HL-60/S4 treated with retinoic acid at 250 ng/mL for 4 days and 3 days (cell line): ENCODE data around the gene CD6.
"Not testable (repeated sequence)": the region's sequence is repeated elsewhere in the genome, so short reads cannot be mapped to it uniquely, and the experiment has no call there.

Experiments used
- in situ Hi-C: fragments of 300-500 bp; cut with MboI; formaldehyde crosslinking; loops from 2 replicates; pipeline ENCODE4 v1.7.0; 2022; ENCODE audit warnings: low sequenced_read_pairs

Gene CD6

DNA sequence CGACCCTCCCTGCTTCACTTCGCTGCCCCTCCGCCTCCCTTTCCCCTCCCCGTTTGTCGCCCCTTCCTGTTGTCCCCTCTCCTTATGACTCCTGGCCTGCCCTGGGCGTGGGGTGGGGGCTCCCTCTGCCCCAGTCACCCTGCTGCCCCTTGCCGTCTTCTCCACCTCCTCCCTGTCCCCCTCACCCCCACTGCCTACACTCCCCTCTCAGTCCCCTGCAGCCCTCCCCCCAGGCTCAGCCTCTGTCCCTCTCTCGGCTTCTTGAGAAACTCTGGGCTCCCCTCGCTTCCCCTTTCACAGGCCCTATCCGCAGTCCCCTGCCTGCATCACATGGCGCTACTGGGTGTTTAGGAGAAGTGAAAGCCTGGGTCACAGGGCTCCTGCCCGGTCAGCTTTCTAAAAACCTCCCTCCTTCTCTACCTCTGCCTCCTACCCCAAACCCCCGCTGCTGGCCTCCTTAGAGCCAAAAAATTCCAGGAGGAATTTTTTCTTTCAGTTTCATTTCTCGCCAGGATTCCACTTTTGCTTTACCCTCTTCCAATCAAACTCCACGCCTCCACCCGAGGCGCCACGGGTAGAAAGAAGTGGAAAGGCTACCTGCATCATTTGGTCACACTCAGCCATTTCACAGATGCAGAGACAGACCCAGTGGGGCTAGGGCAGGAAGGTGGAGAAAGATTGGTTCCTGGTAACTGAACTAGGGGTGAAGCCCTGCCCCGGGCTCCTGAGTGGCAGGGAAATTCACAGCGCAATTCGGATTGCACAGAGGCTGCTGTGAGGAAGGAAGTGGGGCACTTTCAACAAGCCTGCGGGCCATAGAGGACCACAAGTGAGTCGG lies 19.4 kb upstream of the CD6 start, which contains the start of gene SLC15A3:
Gene SLC15A3 (minus strand): TSS at position 273 of the 838 bp plus-strand sequence. CDS start 625 bp downstream, outside the sequence.
- in situ Hi-C loops: no loop called here

DNA sequence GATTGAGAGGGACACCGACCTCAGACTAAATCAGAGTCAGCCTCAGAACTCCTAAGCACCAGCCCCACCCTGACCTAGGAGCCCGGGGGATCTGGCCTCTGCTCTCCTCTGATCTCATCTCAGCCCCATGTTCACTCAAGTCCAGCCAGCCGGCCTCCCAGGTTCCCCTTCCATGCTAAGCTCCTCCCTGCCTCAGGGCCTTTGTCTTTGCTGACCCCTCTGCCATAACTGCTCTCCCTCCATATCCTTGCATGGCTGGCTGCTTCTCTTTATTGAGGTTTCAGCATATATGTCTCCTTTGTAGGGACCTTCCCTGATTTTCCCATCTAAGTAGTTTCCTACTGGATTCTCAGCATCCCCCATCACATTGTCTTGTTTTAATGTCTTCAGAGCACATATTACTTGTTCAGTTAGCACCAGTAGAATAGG lies 18.7 kb upstream of the CD6 start:
- in situ Hi-C loops: no loop called here

DNA sequence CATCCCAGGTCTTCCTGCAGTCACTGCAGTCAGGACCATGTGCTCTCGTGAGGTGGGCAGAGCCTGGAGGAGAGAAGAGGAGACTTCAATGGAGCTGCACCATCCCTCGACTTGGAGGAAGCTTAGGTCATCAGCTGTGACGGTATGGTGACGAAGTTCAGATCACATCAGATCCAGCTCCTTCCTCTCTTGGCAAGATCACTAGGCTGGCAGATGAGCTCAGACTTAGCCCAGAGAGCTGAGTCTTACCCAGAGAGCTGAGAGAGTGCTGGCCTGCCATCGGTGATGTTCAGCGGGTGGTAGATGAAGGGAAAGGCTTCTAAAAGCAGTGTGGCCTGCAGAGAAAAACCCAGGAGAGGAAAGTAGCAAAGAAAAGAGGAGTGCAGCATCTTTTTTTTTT lies 17.7 kb upstream of the CD6 start:
- in situ Hi-C loops: no loop called here

DNA sequence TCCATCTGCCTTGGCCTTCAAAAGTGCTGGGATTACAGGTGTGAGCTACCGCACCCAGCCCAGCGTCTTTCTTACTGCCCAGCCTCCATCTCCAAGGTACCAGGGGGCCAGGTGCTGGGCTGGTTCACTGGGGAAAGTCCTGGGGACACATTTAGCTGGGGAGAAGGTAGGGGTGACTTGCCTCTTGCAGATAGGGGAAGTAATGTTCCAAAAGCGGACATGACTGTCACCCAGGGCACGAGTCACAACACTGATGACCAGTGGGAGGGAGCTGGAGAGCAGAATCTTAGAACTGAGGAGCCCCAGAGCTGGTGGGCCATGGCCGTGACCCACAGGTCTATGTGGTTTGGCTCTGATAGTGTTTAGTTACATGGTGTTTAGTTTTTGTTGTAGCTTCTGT lies 17.1 kb upstream of the CD6 start:
- in situ Hi-C loops: no loop called here

DNA sequence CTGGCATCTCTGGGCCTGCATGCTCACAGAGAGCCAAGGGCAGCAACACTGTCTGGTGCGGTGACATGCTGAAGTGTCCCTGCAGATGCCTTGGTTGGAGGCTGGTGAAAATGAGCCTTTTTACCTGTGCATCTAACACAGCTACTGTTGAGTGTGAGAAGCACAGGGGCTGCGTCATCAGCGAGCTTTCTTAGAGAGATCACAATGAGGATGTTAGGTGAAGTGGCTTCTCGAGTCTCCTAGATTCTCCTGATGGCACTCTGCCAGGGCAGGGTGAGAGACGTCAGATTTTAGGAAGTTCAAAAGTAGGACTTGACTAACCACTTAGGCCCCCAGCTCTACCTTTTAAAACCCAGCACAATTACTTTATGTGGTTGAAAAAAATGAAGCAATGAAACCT lies 15.9 kb upstream of the CD6 start:
- in situ Hi-C loops: no loop called here

DNA sequence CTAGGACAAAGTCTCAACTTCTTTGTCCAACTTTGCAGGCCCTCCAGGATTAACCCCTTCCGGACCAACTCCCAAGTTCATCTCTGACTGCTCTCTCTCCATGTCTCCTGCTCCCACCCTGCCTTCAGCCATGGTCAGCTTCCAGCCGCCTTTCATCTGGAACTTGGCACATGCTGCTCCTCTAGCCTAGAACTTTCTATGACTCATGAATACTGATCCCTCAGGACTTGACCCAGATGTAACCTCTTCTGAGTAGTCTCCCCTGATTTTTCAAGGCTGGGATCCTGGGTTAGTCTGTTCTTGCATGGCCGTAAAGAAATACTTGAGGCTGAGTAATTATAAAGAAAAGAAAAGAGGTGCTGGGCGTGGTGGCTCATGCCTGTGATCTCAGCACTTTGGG lies 14.3 kb upstream of the CD6 start:
- in situ Hi-C loops: no loop called here

DNA sequence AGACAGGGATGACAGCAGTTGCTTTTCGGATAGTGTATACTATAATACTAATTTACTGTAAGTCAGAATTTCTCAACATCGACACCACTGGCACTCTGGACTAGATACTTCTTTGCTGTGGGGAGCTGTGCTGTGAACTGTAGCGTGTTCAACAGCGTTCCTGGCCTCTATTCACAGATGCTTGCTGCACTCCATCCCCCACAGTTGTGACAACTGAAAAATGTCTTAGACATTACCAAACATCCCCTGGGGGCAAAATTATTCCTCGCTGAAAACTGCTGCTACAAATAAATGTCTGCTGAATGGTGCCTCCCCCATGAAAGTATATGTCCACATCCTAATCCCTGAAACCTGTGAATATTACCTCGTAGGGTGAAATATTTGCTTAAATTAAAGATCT lies 12.0 kb upstream of the CD6 start:
- in situ Hi-C loops: no loop called here

DNA sequence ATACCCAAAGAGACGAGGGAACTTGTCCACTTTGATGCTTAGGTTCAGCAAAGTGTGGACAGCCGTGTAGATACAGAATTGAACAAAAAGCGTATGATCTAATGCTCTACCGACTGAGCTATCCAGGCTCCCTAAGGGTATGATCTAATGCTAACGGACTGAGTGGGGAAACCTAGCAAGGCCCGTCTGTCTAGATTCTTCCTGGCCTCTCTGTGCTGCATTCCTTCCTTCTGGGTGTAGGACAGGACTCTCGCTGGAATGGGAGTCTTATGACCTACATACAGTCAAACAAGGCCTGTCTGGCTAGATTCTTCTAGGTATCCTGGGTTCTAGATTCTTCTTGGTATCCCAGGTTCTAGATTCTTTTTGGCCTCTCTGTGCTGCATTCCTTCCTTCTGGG lies 11.1 kb upstream of the CD6 start:
- in situ Hi-C loops: no loop called here

DNA sequence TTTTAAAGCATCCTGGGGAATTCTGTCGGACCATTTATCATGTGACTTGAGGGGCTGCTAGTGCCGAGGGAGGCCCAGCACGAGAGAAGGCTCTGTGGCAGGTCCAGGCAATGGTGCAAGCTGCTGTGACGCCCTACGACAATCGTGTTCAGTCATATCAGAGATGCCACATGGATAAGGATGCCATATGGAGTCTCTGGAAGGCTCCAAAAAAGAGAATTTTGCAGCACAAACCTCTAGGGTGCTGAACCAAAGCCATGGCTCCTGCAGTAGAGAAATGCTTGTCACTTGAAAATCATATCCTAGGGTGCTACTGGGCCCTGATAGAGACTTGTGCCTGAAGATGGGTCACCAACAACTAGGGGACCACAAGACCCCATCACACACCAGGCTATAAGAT lies 6.7 kb upstream of the CD6 start:
- in situ Hi-C loops: no loop called here

DNA sequence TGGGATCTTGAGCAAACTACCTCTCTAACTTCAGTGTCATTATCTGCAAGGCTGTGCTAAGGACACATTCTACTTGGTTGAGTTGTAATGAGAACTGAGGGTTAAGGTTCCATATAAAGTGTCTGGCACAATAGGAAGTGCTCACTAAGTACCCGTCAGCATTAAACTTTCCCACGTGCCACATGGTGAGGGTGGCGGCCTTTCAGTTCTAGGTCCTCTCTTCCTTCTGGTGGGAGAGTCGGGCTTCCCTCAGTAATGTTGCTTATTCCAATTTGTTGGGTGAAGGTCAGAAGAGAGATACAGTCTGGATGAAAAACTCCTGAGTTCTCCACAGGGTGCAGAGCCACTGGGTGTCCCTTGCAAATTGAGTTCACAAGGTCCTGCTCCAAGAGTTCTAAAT lies 4.6 kb upstream of the CD6 start:
- in situ Hi-C loops: no loop called here

DNA sequence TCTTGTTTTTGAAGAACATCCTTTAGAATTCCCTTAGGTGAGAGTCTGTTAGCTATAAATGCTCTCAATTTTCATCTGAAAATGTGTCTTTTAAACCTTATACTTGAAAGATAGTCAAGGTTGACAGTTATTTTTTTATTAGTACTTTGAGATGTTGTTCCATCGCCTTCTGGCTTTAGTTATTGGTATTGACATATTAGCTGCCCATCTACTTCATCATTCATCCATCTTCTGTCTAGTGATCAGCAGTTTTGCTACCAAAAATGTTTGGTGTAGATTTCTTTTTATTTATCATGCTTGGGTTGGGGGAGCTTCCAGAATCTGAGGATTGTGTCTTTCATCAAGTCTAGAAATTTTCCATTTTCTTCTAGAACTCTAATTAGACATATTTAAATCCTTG lies 3.3 kb upstream of the CD6 start:
- in situ Hi-C loops: no loop called here

DNA sequence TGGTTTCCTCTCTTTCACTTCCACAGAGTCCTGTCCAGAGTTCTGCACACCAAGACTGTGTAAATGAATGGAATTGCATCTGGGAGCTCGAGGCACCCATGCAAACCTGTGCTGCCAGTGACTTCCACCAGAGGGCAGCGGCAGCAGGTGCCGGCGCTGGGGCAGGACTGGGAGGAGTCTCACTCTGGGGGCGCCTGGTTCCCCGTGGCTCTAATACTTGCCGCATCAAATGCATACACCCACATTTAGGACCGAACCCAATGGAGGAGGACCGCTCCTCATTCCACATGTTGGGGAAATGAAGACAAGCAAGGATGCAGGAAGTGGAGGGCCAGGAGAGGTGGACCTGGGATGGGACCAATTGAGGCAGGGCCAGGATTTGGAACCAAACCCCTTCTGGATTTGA lies 1.1 kb upstream of the CD6 start:
- in situ Hi-C loops: no loop called here

DNA sequence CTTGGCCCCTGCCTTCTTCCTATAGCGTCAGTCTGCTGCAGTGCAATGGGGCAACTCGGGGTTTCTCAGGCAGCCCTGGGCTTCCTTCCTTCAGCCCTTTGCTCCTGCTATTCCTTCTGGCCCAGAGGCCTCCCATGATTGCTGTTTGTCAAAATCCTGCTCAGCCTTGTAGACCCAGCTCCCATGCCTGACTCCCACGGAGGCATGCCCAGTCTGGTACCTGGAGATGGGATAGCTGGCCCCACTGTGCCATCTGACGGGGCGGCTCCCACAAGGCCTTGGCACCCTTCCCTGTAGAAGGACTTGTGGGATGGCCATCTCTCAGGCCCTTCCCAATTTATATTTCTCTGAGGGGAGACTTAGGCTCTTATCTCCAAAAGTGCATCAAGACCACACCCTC lies 590 bp upstream of the CD6 start:
- in situ Hi-C loops: no loop called here

DNA sequence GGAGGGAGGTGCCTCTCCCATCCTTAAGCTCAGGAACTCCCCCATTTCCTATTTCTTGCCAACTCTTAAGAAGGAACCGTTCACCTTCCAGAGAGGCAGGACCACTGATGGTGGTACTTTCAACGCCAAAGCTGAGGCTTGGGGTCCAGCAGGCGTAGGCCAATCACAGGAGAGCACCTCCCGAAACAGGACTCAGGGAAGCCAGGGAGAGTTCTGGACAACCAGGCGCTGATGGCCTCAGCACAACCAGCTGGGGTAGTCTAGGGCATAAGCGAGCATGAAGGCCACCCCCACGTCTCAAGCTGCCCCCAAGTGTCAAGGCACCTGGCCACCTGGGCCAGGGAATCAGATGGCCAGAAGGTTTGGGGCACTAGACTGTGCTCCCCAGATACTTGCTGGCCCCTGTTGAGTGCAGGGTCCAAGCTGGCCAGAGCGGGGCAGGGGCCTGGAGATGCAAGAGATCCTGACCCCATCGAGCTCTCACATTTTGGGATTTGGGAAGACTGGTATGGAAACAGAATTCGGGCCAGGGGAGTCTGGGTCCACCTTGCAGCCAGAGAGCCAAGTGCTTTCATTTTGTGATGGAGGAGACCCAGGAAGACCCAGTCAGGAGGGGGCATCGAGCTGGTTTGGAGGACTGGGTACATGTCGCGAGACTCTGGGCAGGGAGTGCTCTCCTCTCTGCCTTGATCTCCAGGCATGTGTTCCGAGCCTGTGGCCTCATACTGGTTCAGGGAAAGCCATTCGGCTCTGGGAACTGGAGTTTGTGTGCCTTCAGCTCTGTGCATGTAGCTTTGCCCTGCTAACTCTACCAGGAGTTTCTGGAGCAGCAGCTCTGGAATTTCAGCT lies 926 bp downstream of the CD6 start:
- in situ Hi-C loops: no loop called here

DNA sequence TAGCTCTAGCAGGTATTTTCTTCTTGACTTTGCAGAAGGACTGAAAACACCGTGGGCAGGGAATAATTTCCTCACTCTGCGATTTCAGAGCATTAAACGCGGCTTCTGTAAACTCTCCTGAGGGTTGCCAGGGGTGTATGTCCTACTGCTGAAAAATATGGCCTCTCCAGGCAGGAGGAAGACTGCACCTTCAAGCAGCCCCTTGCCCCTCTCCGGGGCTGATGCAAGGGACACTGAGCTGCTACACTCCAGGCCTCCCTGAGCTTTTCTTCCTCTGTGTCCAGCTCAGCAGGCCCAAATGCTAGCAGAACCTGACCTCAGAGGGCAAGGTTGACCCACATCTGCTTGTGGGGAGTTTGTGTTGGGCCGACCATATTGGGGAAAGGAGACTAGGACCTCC lies 2.2 kb downstream of the CD6 start:
- in situ Hi-C loops: no loop called here

DNA sequence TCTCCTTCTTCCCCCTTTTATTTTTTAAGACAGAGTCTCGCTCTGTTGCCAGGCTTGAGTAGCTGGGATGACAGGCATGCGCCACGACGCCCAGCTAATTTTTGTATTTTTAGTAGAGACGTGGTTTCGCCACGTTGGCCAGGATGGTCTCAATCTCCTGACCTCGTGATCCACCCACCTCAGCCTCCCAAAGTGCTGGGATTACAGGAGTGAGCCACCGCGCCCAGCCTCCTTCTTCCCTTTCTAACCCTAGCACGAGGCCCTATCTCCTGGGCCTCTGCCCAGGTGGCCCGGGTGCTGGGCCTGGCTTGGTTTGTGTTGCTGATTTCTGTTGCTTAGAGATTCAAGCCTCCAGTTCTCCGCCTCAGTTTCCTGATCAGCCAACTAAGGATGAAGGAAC lies 2.8 kb downstream of the CD6 start:
- in situ Hi-C loops: not testable (repeated sequence)

DNA sequence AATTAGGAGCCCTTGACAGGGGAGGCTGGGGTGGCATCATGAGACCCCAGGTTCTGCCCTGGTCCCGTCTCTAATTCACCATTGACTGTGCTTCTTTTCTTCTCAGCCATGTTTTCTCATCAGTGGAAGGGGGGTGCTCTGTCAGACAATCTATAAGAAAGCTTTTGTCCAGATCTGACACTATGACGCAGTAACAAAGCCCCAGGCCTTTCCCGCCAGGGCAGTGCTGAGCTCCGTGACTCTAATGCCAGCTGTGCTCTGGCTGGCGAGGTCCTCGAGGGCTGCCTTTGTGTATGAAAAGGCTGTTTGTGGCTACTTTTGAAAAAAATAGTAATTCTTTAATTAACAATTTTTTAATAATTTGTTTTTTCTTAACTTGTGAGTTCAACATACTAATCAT lies 3.2 kb downstream of the CD6 start:
- in situ Hi-C loops: no loop called here

DNA sequence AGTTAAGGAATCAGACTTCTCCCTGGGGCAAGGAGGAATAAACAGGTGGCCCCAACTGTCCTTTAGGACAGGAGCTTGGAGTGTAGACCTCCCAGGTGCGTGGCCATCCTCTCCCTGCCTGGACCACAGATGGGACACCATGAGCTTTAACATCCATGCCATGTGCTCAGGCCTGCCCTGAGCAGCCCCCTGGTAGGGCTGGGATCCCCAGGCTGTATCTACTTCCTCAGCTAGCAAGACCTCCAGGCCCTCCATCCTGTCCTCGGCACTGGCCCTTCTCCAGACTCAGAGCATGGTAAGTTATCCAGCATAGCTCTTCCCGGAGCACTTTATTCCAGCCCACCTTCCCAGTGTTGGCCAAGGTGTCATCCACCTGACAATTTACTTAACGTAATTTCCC lies 5.7 kb downstream of the CD6 start:
- in situ Hi-C loops: no loop called here

DNA sequence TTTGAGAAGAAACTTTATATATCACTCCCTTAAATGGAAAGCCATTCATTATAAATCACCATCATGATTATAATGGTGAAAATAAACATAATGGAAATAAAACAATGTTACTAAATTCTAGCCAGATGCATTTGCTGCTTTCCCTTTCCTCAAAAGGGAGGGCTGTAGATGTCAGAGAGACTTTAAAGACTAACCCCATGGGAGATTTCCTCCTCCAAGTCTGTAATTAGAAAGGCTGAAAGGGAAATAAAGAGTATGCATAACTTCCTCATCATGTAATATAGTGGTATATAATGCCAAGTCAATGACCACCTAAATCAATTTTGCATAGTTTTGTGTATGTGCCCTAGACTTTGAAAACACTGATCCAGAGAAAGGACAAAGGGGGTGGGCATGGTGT lies 6.4 kb downstream of the CD6 start:
- in situ Hi-C loops: no loop called here

DNA sequence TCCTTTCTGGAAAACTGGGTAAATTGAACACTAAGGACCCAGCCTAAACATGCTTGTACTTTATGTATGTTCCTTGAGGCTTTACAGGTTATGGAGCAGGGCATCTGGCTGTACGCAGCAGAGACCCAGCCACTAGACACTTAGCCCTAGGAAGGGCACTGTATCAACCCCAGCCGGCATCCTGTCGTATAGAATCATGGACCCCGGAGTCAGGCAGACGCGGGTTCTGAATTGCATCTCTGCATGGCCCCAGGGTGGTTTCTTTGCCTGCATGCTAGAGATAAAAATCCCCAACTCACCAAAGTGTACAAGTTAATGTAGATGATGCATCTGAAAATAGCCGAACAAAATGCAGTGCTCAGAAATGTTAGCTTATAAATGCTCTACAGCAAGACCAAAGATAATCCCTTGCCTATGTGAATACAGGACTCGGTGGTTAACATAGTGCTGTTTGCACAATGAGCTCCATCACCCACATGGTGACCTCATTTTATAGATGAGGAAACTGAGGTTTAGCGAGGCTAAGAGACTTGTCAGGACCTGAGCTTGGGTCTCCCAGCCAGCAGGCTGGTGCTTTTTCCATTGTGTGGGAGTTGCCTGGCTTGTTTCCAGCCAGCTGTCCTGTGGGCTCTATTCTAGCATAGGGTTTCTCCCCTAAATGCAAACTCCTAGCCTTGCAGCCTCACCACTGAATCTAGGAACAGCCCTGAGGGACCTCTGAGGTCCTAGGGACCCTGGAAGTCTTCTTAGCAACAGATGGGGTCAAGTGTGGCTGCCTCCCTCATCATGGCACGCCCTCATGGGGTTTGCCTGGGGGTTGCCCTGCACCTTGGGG lies 7.3 kb downstream of the CD6 start:
- in situ Hi-C loops: no loop called here

DNA sequence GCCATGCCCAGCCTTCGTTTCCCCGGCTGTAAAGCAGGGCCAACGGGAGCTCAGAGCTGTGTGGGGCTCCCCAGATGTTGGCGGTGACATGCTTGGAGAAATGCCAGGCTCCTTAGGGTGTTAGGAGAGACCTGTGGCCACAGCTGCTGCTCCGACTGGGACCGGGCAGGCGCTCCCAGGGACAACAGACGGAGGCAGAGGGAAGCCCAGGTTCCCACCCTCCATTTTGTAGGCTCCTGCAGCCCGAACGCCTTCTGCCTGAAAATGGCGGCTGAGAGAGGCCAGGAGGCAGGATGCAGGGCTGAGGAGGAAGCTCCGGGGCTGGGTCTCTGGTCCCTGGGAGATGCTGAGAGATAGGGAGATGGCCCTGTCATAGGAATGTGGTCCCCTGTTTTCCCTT lies 10.0 kb downstream of the CD6 start:
- in situ Hi-C loops: no loop called here
